Fibroblast of mammary gland (primary cell): ENCODE measurements around the gene XIRP1.

ENCODE experiments used
- DNase-seq: peaks from one replicate; pipeline ENCODE4 v3.0.0-alpha.2; 2010; ENCODE audit warnings: low read depth
- H3K4me3 ChIP-seq: 2 replicates; pipeline ENCODE4 v1.5.1; 2011; ENCODE audit warnings: low read depth, mild to moderate bottlenecking, low read length, moderate library complexity; ENCODE audit not compliant: control insufficient read depth
- CTCF ChIP-seq: conservative IDR thresholded peaks from 2 replicates; pipeline ENCODE4 v1.5.1; 2011; ENCODE audit warnings: low read depth, low read length, inconsistent platforms; ENCODE audit not compliant: control insufficient read depth, insufficient read depth

XIRP1 gene

GRCh38 chr3:39143051-39143885 is 49.1 kb downstream of the XIRP1 start:
- DNase-seq, result no peak
- TF ChIP-seq CTCF, result no peak
- H3K4me3 ChIP-seq, result no peak overlapping the region

GRCh38 chr3:39142067-39142466 is 50.3 kb downstream of the XIRP1 start:
- no peak for TF ChIP-seq CTCF
- no peak overlapping the region for H3K4me3 ChIP-seq
- no peak for DNase-seq

- TF ChIP-seq CTCF, result no peak
- no peak overlapping the region for H3K4me3 ChIP-seq
- DNase-seq, result peak; percentile 39
Observed at GRCh38 chr3:39141171-39141995, 51.0 kb downstream of the XIRP1 start.

GRCh38 chr3:39140341-39140971 is 51.9 kb downstream of the XIRP1 start:
- TF ChIP-seq CTCF, result no peak
- H3K4me3 ChIP-seq, result no peak overlapping the region
- DNase-seq, result no peak

- no peak overlapping the region for H3K4me3 ChIP-seq
- DNase-seq, result no peak
- no peak for TF ChIP-seq CTCF
Observed at GRCh38 chr3:39139442-39139841, 53.0 kb downstream of the XIRP1 start.

GRCh38 chr3:39138804-39139415 is 53.5 kb downstream of the XIRP1 start:
- no peak overlapping the region for H3K4me3 ChIP-seq
- TF ChIP-seq CTCF, result no peak
- no peak for DNase-seq
